ENCODE data around the gene SEH1L. TPM values are rescaled to one million over a fixed set of nuclear protein-coding genes. Genes with fewer than 3 reads are reported as not detected.

The SEH1L gene
- total RNA-seq, 2 donors from 2014 or later: 67.2 to 102 TPM

DNA sequence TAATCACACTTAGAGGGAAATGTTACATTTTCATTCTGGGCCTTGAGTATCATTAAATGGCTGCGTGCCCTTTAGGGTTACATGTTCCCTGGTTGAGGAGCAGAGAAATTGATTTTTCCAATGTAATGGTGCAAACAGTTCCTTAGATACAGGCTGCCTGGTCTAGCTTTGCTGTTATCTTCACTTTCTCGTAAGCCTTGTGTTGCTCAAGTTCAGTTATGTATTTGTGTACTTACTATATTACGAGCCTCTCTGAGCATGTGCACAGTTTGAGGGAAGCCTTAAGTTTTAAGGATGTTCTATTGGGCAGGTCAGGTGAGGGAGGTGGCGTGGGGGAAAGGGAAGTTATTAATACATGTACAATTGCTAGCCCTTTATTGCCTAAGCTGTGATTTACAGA, 67.0 kb downstream of the SEH1L start:
- Mint-ChIP-seq H3K36me3 (peaks cover 21% of the 10 kb centered on the region), H3K4me1 (ENCODE audit: low read depth in 2 of 2) (peaks cover 0 to under 1% of the 10 kb centered on the region in 2 donors), H3K27ac (no peak overlapping the region), H3K27me3 (no peaks in the 10 kb centered on the region), H3K9me3 (no peaks in the 10 kb centered on the region), H3K4me3 (no peak overlapping the region)
- DNase-seq (ENCODE audit: low spot score) (no peak), ATAC-seq (no peak)

DNA sequence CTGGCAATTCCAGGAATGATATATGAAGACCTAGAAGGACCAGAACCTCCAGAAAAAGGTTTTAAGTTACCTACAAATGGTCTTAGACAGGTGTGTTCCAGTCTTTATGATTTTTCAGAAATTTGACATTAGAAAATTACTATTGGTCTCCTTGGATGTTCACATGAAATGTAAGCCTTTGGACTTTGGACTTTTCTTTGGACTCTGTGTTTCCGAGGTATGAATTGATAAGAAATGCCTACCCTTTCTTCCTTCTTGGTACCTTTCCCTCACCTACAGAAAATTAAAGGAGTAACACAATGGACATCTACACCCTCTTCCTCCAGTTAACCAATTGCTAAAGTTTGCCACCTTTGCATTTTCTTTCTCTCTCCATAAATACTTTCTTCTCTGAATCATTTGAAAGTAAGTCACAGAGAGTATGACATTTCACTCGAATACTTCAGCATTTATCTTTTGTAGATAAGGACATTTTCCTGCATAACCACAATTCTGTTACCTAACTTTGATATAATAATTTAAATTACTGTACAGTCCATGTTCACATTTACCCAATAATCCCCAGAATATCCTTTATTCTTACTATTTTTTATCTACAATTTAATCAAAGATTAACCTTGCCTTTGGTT, 69.5 kb downstream of the SEH1L start:
- Mint-ChIP-seq H3K27ac (no peak overlapping the region), H3K4me3 (no peak overlapping the region), H3K4me1 (ENCODE audit: low read depth in 2 of 2) (peaks cover 2 to 6% of the 10 kb centered on the region in 2 donors), H3K36me3 (peaks cover 35% of the 10 kb centered on the region), H3K27me3 (no peaks in the 10 kb centered on the region), H3K9me3 (no peaks in the 10 kb centered on the region)
- DNase-seq (ENCODE audit: low spot score): no peak
- ATAC-seq: no peak

DNA sequence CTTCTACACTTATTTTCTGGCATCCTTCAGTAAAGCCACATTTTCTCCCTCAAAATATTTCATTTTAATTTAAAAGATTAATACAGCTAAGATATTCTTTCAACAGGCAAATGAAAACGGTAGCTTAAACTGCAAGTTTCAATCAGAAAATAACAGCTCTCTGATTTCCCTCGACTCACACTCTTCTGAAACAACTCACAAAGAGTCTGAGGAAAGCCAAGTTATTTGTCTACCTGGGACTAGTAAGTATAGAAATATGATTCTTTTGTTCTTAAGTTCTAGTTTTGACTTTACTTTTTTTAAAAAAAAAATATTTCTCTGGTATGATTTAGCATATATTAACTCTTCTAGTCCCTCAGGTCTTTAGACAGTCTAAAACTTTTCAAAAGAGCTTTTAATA, 70.6 kb downstream of the SEH1L start:
- Mint-ChIP-seq H3K4me3 (no peak overlapping the region), H3K36me3 (peaks cover 37% of the 10 kb centered on the region), H3K9me3 (no peaks in the 10 kb centered on the region), H3K4me1 (ENCODE audit: low read depth in 2 of 2) (peaks cover 2 to 6% of the 10 kb centered on the region in 2 donors), H3K27me3 (no peaks in the 10 kb centered on the region), H3K27ac (no peak overlapping the region)
- no peak for ATAC-seq
- DNase-seq (ENCODE audit: low spot score): no peak

DNA sequence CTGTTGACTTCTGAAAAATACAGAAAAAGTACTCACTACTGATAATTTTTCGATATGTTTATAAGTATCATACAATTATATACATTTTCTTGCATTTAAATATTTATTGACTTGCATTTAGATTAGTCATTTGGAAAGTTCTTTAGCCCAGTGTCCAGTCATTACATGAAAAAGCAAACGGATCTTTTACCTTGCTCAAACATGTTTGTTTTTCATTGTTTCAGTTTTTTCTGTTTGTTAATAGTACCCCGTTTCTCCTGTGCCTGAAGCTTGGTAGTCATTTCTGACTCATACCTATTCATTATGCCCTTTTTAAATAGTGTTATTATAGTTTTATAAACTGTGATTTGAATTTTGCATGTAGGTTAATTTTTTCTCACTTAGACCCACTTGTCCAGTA, 71.5 kb downstream of the SEH1L start:
- Mint-ChIP-seq H3K4me1 (ENCODE audit: low read depth in 2 of 2) (peaks cover 2 to 6% of the 10 kb centered on the region in 2 donors), H3K36me3 (peaks cover 45% of the 10 kb centered on the region), H3K9me3 (no peaks in the 10 kb centered on the region), H3K27ac (no peak overlapping the region), H3K4me3 (no peak overlapping the region), H3K27me3 (no peaks in the 10 kb centered on the region)
- ATAC-seq (peak in 1 of 2 donors; percentile 43), DNase-seq (ENCODE audit: low spot score) (no peak)

DNA sequence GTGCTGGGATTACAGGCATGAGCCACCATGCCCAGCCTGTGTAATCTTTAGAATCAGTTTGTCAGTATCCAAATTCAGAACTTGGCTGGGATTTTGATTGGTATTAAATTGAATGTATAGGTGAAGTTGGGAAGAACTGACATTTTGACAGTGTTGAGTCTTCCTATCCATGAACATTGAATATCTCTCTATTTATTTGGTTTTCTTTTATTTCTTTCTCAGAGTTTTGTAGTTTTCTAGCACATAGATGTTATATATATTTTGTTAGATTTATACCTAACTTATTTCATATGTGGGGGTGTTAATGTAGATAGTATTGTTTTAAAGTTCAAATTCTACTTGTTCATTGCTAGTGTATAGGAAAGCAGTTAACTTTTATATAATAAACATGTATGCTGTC, 74.8 kb downstream of the SEH1L start:
- H3K27ac Mint-ChIP-seq: no peak overlapping the region
- no peak for ATAC-seq
- H3K4me1 Mint-ChIP-seq (ENCODE audit: low read depth in 2 of 2): peaks cover 6 to 8% of the 10 kb centered on the region in 2 donors
- H3K9me3 Mint-ChIP-seq: no peaks in the 10 kb centered on the region
- no peaks in the 10 kb centered on the region for H3K27me3 Mint-ChIP-seq
- DNase-seq (ENCODE audit: low spot score): no peak
- H3K36me3 Mint-ChIP-seq: peaks cover 47% of the 10 kb centered on the region
- H3K4me3 Mint-ChIP-seq: no peak overlapping the region

DNA sequence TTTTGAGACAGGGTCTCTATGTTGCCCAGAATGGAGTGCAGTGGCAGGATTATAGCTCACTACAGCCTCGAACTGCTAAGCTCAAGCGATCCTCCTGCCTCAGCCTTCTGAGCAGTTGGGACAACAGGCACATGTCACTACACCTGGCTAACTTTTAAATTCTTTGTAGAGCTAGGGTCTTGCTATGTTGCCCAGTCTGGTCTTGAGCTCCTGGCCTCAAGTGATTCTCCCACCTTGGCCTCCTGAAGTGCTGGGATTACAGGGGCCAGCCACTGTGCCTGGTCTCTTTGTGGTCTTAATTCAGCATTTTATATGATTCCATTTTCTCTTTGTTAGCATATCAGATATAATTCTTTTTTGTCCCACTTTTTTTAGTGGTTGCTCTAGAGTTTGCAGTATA, 77.4 kb downstream of the SEH1L start:
- H3K36me3 Mint-ChIP-seq: peaks cover 46% of the 10 kb centered on the region
- no peaks in the 10 kb centered on the region for H3K27me3 Mint-ChIP-seq
- no peak for DNase-seq (ENCODE audit: low spot score)
- no peaks in the 10 kb centered on the region for H3K9me3 Mint-ChIP-seq
- no peak overlapping the region for H3K27ac Mint-ChIP-seq
- ATAC-seq: no peak
- H3K4me1 Mint-ChIP-seq (ENCODE audit: low read depth in 2 of 2): peaks cover 1 to 8% of the 10 kb centered on the region in 2 donors
- no peak overlapping the region for H3K4me3 Mint-ChIP-seq

DNA sequence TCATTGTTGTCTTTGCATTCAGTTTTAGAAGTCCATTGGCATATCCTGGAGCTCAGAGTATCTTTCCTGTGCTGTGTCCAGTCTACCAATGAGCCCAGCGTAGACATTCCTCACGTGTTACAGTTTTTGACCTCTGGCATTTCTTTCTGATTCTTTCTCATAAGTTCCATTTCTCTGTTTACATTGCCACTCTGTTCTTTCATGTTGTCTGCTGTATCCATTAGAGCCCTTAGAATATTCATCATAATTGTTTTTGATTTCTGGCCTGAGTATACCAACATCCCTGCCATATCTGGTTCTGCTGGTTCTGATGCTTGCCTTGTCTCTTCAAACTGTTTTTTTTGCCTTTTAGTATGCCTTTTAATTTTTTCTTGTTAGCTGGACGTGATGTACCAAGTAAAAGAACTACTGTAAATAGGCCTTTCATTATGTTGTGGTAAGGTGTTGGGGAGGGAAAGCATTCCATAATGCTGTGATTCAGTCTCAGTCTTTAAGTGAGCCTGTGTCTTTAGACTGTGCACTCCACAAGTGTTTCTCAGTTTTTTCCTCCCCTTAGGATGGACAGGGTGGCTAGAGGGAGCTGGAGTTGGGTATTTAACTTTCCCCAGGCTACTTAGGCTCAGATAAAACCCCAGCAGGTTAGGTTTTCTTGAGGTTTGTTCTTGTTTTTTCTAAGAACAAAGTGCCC, 78.9 kb downstream of the SEH1L start:
- Mint-ChIP-seq H3K9me3 (no peaks in the 10 kb centered on the region), H3K4me3 (no peak overlapping the region), H3K4me1 (ENCODE audit: low read depth in 2 of 2) (peaks cover 9 to 10% of the 10 kb centered on the region in 2 donors), H3K27ac (no peak overlapping the region), H3K27me3 (peaks cover 0 to 3% of the 10 kb centered on the region in 2 donors), H3K36me3 (peaks cover 47% of the 10 kb centered on the region)
- no peak for DNase-seq (ENCODE audit: low spot score)
- no peak for ATAC-seq

DNA sequence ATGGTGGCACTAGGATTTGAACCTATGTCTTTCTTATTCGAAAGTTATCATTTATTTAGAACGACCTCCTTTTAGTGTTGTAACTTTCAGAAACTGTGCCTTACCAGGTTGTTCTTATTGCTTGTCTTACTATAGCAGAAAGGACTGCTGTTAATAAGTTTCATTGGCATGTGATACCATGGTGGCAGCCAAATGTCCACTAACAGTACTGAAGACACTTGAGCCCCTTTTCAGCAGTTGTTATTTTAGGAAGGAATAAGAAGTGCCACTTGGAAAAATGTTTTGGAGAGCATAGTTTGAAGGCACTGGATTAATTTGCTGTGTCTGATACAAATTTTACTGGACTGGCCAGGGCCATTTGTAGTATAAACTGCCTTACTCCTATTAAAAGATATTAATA, 81.1 kb downstream of the SEH1L start:
- no peak overlapping the region for H3K4me3 Mint-ChIP-seq
- DNase-seq (ENCODE audit: low spot score): no peak
- H3K36me3 Mint-ChIP-seq: peaks cover 51% of the 10 kb centered on the region
- no peak for ATAC-seq
- peaks cover 16 to 17% of the 10 kb centered on the region in 2 donors for H3K4me1 Mint-ChIP-seq (ENCODE audit: low read depth in 2 of 2)
- no peaks in the 10 kb centered on the region for H3K9me3 Mint-ChIP-seq
- peaks cover 0 to 3% of the 10 kb centered on the region in 2 donors for H3K27me3 Mint-ChIP-seq
- no peak overlapping the region for H3K27ac Mint-ChIP-seq

DNA sequence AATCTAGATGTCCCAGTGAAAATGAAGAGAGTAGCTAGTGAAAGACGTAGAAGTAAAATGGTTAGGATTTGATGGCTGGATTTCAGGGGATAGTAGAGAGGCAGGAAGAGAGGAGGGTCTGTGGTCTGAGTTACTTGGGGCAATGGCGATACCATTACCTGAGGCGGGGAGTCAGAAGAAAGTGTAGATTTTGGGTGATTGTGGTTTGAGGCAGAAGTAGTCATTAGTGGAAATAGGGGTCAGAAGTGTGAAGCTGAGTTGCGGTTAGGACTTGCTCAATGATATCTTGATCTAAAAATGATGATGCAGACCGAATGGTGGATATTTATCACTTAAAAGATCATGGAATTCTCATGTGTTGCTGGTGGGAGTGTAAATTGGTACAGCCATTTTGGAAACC, 84.4 kb downstream of the SEH1L start:
- H3K4me1 Mint-ChIP-seq (ENCODE audit: low read depth in 2 of 2): peaks cover 11 to 17% of the 10 kb centered on the region in 2 donors
- H3K4me3 Mint-ChIP-seq: peak overlapping the region; percentile 63
- H3K27ac Mint-ChIP-seq: peak overlapping the region in 1 of 2 donors; percentile 49
- H3K36me3 Mint-ChIP-seq: peaks cover 40% of the 10 kb centered on the region
- H3K9me3 Mint-ChIP-seq: no peaks in the 10 kb centered on the region
- no peak for DNase-seq (ENCODE audit: low spot score)
- H3K27me3 Mint-ChIP-seq: peaks cover 0 to 3% of the 10 kb centered on the region in 2 donors
- ATAC-seq: peak; percentile 92 to 97

DNA sequence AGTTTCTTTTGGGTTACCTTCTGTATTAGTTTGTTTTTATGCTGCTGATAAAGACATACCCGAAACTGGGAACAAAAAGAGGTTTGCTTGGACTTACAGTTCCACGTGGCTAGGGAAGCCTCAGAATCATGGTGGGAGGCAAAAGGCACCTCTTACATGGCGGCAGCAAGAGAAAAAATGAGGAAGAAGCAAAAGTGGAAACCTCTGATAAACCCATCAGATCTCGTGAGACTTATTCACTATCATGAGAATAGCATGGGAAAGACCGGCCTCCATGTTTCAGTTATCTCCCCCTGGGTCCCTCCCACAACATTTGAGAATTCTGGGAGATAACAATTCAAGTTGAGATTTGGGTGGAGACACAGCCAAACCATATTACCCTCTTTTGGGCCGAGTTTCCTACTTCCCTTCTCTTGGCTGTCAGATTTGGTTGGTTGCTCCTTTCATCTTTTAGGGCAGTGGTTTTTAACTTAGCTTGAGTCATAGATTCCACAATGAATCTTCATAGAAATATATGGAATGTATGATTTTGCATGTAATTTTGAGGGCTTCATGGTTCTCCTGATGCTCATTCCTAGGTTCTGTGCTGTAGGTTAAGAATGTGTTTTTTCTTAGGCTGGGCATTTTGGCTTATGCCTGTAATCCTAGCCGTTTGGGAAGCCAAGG, 87.6 kb downstream of the SEH1L start:
- Mint-ChIP-seq H3K36me3 (peaks cover 27% of the 10 kb centered on the region), H3K4me3 (no peak overlapping the region), H3K27me3 (peaks cover 0 to 3% of the 10 kb centered on the region in 2 donors), H3K9me3 (no peaks in the 10 kb centered on the region), H3K4me1 (ENCODE audit: low read depth in 2 of 2) (peaks cover 11 to 21% of the 10 kb centered on the region in 2 donors), H3K27ac (no peak overlapping the region)
- DNase-seq (ENCODE audit: low spot score): no peak
- ATAC-seq: no peak

DNA sequence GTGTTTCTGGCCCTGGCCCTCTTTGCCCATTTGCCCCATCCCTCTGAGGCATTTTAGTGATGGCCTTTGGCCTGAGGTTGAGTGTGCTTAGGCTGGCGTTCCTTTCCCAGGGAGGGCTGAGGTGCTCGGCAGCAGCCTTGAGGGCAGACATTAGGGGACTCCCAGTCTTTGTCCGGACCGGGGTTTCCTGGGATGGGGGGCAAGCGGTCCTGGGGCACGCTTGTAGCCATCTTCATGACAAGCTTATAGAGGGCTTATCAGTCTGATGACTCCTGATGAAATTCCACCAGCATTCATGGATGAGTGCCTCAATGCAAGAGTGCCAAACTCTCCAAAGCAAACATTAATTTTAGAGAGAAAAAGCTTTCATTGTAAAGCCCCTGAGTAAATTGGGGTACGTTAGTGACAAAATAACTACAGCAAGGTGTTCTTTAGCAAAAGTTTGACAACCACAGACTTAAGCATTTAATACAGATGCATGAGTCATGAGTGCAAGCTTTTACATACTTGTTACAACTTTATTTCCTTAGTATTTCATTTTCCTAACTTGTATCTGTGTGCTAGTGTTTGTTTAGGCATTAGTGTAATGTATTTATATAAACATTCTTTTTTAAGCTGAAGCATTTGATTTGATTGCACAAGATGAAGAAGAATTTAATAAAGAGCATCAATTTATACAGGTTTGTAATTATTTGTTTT, 89.0 kb downstream of the SEH1L start:
- ATAC-seq: no peak
- Mint-ChIP-seq H3K27ac (no peak overlapping the region), H3K9me3 (no peaks in the 10 kb centered on the region), H3K36me3 (peaks cover 20% of the 10 kb centered on the region), H3K4me3 (no peak overlapping the region), H3K27me3 (no peaks in the 10 kb centered on the region), H3K4me1 (ENCODE audit: low read depth in 2 of 2) (peaks cover 7 to 13% of the 10 kb centered on the region in 2 donors)
- no peak for DNase-seq (ENCODE audit: low spot score)
